Uterus (tissue), 4 donors: ENCODE results near the gene COL18A1. TPM values are rescaled to one million over a fixed set of nuclear protein-coding genes. Genes with fewer than 3 reads are reported as not detected.
A peak's percentile ranks its signal among the peaks of the same experiment; 100 is the strongest.

Source experiments
- DNase-seq, 2 donors: peaks; one replicate each; pipeline ENCODE4 v3.0.0-alpha.2; 2019 to 2020
- H3K27ac ChIP-seq, 2 donors: fragments of 200-600 bp; sonication (generic); 1 replicate in 1 of 2; 2 replicates in 1 of 2; pipeline ENCODE4 v1.5.1; 2016 to 2018
- H3K27me3 ChIP-seq, 2 donors: fragments of 200-600 bp; sonication (generic); one replicate each; pipeline ENCODE4 v1.5.1; 2018 to 2019; ENCODE audit warnings: control low read depth in 1 of 2
- H3K36me3 ChIP-seq, 2 donors: fragments of 200-600 bp; sonication (generic); one replicate each; pipeline ENCODE4 v1.5.1; 2019; ENCODE audit warnings: control low read depth in 1 of 2
- H3K4me1 ChIP-seq, 2 donors: fragments of 200-600 bp; sonication (generic); one replicate each; pipeline ENCODE4 v1.5.1; 2018 to 2019; ENCODE audit warnings: control low read depth in 1 of 2
- H3K4me3 ChIP-seq, 2 donors: fragments of 200-600 bp; sonication (generic); 1 replicate in 1 of 2; 2 replicates in 1 of 2; pipeline ENCODE4 v1.5.1; 2018 to 2019; ENCODE audit warnings: mild to moderate bottlenecking in 1 of 2
- H3K9me3 ChIP-seq, 2 donors: fragments of 200-600 bp; sonication (generic); one replicate each; pipeline ENCODE4 v1.5.1; 2019; ENCODE audit warnings: control low read depth in 1 of 2
- POLR2A ChIP-seq, 2 donors: fragments of 450-650 bp; IDR thresholded peaks; one replicate each; pipeline ENCODE4 v1.6.1; 2016; ENCODE audit warnings: antibody characterized with exemption in 2 of 2, mild to moderate bottlenecking in 1 of 2, moderate library complexity in 1 of 2
- intact Hi-C: fragments of 100-400 bp; cut with DNase I; formaldehyde crosslinking; loops from one replicate; pipeline ENCODE4 v1.15.1; 2023; ENCODE audit warnings: low total_unique reads
- total RNA-seq, 4 donors: library from RNA; depleted of rRNA in 3 of 4; stranded (reverse); fragments of >200 nt in 3 of 4; gene quantifications; one replicate each; pipeline versions ENCODE4 v1.1.0 to v1.2.4, GENCODE V29; 2014 to 2023
- TF ChIP-seq, protein P1 (sequence below), 4 experiments: fragments of 200-600 bp in 2 of 4; fragments of 450-650 bp in 2 of 4; sonication (generic) in 2 of 4; IDR thresholded peaks; one replicate each; pipeline ENCODE4 v1.5.1; 2016 to 2019; ENCODE audit warnings: antibody characterized with exemption in 4 of 4, mild to moderate bottlenecking in 2 of 4, moderate library complexity in 1 of 4
- donor health status: DM: yes; HTN: yes; CAD: no.

The COL18A1 gene
- total RNA-seq, 4 donors from 2014 or later = 73.0 to 223 (median 152) TPM

GRCh38 chr21:45537111-45537745 is 132.3 kb downstream of the COL18A1 start:
- H3K27ac ChIP-seq = no peak overlapping the region
- peaks cover 0 to 7% of the 10 kb centered on the region in 2 donors for H3K4me1 ChIP-seq
- no peak for TF ChIP-seq POLR2A (IDR thresholded peaks at IDR 0.05)
- H3K36me3 ChIP-seq = no peaks in the 10 kb centered on the region
- peak in 1 of 2 donors; percentile 13 for DNase-seq
- no peaks in the 10 kb centered on the region for H3K9me3 ChIP-seq
- intact Hi-C loops = no loop called here
- no peaks in the 10 kb centered on the region for H3K27me3 ChIP-seq
- H3K4me3 ChIP-seq = no peak overlapping the region

DNA sequence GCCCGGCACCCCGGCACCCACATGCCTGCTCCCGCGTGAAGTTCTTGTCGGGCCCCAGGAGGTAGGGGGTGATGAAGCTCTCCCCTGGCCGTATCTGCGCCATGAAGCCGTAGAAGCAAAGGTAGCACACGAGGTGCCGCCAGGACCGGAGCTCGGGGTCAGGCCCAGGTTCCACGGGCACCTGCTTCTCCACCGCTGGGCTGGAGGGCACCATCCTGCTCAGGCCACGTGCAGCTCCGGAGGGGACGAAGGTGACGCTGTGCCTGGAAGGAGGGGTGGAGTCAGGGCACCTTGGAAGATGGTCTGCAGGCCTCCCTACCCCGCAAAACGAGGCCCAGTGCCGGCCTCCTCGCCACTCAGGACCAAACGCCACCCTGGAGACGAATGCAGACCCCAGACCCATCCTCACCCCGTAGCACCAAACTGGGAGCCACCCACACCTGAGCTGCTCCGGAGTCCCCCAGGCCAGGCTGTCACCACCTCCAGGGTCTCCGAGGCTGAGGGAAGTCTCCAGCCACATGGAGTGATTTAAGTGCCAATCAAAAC is 132.9 kb downstream of the COL18A1 start:
- peak in 1 of 2 donors; percentile 6 for DNase-seq
- Histone ChIP-seq H3K4me3 (no peak overlapping the region), H3K27me3 (no peaks in the 10 kb centered on the region), H3K9me3 (no peaks in the 10 kb centered on the region), H3K4me1 (peaks cover 0 to 7% of the 10 kb centered on the region in 2 donors), H3K36me3 (no peaks in the 10 kb centered on the region), H3K27ac (no peak overlapping the region)
- TF ChIP-seq, protein P1, sequence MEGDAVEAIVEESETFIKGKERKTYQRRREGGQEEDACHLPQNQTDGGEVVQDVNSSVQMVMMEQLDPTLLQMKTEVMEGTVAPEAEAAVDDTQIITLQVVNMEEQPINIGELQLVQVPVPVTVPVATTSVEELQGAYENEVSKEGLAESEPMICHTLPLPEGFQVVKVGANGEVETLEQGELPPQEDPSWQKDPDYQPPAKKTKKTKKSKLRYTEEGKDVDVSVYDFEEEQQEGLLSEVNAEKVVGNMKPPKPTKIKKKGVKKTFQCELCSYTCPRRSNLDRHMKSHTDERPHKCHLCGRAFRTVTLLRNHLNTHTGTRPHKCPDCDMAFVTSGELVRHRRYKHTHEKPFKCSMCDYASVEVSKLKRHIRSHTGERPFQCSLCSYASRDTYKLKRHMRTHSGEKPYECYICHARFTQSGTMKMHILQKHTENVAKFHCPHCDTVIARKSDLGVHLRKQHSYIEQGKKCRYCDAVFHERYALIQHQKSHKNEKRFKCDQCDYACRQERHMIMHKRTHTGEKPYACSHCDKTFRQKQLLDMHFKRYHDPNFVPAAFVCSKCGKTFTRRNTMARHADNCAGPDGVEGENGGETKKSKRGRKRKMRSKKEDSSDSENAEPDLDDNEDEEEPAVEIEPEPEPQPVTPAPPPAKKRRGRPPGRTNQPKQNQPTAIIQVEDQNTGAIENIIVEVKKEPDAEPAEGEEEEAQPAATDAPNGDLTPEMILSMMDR (IDR thresholded peaks at IDR 0.05) = no peak
- no peak for TF ChIP-seq POLR2A (IDR thresholded peaks at IDR 0.05)
- intact Hi-C loops = no loop called here

DNA sequence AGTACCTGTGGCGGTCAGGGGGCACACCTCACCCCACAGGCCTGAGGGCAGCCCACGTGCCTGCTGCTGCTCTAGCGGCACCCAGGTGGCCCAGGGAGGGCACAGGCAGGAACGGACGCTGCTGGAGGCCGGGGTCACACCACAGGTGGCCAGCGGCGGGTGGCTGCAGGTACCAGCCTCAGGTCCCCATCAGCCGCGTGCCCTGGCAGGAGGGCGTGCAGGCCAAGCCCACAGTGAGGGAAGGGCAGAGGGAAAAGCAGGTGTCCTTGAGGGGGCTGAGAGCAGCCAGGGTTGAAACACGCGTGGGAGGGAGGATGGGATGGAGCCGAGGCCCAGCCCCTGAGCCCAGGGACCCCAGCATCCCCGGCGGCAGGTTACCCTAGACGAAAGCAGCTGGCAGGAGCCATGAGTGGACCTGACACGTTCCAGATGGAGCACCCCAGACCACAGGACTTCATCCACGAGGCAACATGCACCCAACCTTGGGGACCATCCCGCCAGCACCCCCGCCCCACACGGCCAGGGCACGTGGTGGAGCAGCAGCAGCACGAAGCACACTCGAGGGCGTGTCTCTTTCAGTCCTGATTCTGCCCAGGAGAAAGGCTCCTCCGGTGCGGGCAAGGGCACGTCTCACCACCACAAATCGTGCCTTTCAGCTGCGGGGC is 133.5 kb downstream of the COL18A1 start:
- Histone ChIP-seq H3K27me3 (no peaks in the 10 kb centered on the region), H3K9me3 (no peaks in the 10 kb centered on the region), H3K36me3 (no peaks in the 10 kb centered on the region), H3K4me3 (no peak overlapping the region), H3K4me1 (peaks cover 0 to 7% of the 10 kb centered on the region in 2 donors), H3K27ac (no peak overlapping the region)
- DNase-seq = peak; percentile 11 to 13
- intact Hi-C loops = no loop called here
- TF ChIP-seq, protein P1 (IDR thresholded peaks at IDR 0.05) = no peak
- no peak for TF ChIP-seq POLR2A (IDR thresholded peaks at IDR 0.05)

DNA sequence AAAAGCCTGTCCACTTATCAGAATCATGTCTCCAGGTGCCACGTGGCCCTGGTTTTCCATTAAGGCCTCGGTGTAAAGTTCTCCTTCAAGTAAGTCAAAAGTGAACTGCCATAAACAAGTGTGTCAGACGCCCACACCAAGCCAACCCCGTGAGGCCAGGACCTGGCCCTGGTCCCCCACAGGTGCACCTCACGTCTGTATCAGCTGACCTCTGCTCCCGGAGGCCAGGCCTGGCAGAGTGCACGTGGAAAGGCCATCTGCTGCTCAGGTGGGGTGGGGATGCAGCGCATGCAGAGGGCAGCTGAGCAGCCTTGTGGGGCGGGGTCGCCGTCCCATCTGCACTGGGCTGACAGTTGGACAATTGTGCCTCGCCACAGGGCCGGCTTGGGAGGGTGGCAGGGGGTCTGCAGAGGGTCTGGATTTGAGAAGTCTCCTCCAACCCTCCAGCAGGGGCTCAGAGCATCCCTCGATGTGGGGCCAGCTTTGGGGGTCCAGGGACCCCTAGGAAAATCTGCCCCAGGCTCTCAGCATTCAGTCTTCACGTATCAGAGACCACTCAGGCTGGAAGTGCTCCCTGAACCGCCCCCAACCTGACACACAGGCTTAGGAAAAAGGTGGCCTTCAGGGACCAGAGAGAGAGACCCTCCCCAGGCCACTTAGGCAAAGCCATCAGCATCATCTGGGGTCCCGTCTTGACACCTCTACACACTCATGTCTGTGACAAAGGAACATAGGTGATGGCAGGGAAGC is 134.3 kb downstream of the COL18A1 start:
- TF ChIP-seq, protein P1 (IDR thresholded peaks at IDR 0.05) = no peak
- TF ChIP-seq POLR2A (IDR thresholded peaks at IDR 0.05) = no peak
- no peaks in the 10 kb centered on the region for H3K36me3 ChIP-seq
- H3K4me3 ChIP-seq = no peak overlapping the region
- no peaks in the 10 kb centered on the region for H3K9me3 ChIP-seq
- no peaks in the 10 kb centered on the region for H3K27me3 ChIP-seq
- peak; percentile 10 to 12 for DNase-seq
- peaks cover 0 to 7% of the 10 kb centered on the region in 2 donors for H3K4me1 ChIP-seq
- intact Hi-C loops = no loop called here
- H3K27ac ChIP-seq = no peak overlapping the region

- Histone ChIP-seq H3K4me3 (no peak overlapping the region), H3K4me1 (peaks cover 0 to 7% of the 10 kb centered on the region in 2 donors), H3K36me3 (no peaks in the 10 kb centered on the region), H3K9me3 (no peaks in the 10 kb centered on the region), H3K27ac (no peak overlapping the region), H3K27me3 (no peaks in the 10 kb centered on the region)
- intact Hi-C loops = no loop called here
- TF ChIP-seq, protein P1 (IDR thresholded peaks at IDR 0.05) = no peak
- TF ChIP-seq POLR2A (IDR thresholded peaks at IDR 0.05) = no peak
- peak in 1 of 2 donors; percentile 13 for DNase-seq
These were observed 135.0 kb downstream of the COL18A1 start for GRCh38 chr21:45539796-45540600.
